OCI-M1 (cell line): ENCODE measurements around the gene CDC25B.
"Not testable (repeated sequence)": the region's sequence is repeated elsewhere in the genome, so short reads cannot be mapped to it uniquely, and the experiment has no call there.

ENCODE experiments used
- DNase-seq: peaks from one replicate; lab custom pipeline; 2025; lab: John Stamatoyannopoulos, UW

Gene CDC25B

DNA sequence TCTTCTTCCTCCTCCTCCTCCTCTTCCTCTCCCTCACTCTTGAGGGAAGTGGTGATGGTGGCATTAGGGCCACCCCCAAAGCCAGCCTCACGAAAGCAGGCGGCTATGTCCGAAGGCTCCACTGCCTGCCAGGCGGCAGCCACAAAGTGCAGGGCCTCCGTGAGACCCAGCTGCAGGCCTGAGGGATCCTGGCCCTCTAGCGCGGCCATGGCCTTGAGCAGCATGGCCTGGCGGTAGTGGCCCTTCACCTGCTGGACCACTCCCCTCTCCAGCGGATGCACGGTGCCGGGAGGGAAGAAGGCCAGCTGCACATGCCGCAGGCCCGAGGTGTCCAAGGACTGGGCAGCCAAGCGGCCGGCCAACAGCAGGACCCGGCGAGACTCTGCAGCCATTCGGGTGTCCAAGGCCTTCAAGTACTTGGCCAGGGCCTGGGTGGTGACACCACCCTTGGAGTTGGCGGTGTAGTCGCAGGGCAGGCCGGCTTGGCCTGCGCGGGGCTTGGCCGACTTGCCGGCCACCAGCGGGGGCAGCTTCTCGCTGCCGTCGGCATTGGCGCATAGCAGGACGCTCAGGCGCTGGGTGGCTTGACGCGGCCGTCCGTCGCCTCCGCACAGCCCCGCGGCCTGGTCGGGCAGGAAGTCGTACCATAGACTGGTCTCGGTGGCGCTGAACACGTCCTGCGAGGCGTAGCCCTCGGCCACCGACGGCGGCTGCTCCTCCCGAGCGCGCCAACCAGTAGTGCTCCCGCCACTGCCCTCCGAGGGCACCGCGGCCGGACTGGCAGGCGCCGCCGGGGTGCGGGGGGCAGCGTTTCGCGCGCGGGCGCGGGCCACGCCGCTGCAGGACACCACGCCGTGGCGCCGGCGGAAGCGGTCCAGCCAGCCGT lies 10.6 kb upstream of the CDC25B start:
- DNase-seq, result no peak

DNA sequence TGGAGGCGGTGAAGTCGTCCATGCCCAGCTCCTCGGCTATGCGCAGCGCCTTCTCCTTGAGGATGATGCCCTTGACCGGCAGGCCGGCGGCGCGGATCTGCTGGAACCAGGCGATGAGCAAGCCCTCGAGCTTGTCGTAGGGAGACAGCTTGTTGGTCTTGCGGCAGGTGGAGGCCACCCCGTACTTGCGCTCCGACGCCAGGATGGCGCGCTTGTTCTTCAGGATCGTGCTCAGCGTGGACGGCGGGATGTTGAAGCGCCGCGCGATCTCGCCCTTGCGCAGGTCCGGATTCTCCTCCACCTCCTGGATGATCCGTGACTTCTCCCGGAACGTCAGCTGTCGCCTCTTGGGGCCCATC lies 10.0 kb upstream of the CDC25B start:
- peak; percentile 42 for DNase-seq

DNA sequence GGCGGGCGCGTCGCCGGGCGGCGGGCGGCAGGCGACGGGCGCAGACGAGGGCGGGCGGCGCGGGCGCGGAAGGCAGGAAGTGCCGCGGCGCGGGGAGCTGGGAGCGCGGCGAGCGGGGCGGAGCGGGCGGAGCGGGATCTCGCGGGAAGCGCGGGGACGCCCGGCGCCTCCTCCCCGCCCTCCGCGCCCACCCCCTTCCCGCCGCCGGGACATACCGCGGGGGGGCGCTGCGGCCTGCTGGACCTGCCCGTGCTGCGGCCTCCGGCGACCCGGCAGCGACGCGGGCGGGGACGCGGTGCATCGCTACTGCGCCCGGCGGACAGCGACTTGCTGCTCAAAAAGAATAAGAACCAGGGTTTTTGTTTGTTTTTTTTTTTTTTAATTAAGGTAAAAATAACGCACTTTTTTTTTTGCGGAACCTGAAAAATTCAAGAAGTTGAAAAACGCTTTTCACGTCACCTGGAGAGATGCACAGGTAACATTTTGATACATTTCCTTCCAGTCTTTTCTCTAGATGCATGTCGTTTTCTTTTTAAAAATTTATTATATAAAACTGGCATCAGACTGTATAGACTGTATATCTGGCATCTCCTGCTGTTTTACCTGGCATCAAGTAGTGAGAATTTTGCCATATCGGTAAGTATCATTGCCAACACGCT lies 9.3 kb upstream of the CDC25B start, which contains the start of gene CENPB:
Gene CENPB, minus strand, starts transcription at position 76 of the 659 bp plus-strand sequence. CDS start 257 bp downstream, outside the sequence.
- DNase-seq, result peak; percentile 93

DNA sequence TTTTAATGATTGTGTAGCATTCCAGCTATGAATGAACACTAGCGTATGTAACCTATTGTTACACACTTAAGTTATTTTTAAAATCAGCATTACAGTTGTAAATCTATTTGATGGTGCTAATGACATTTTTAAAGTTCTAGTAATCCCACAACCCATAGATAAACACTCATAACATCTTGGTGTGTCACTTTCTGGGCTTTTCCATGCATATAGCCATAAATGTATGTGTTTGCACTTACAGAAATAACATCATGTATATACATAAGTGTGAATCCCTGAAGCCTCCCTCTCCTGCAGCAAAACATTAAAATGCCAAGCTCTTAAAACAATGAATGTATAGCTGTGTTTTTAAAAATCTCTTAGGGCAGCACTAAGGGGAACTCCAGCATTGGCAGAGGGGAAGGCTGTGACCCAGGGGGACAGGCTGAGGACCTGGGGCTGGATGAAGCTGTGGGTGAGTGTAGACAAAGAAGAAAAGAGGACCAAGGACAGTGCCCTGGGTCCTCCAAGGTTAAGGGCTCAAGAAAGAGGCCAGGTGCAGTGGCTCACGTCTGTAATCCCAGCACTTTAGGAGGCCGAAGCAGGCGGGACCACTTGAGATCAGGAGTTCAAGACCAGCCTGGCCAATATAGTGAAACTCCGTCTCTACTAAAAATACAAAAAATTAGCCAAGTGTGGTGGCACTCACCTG lies 8.6 kb upstream of the CDC25B start:
- no peak for DNase-seq

DNA sequence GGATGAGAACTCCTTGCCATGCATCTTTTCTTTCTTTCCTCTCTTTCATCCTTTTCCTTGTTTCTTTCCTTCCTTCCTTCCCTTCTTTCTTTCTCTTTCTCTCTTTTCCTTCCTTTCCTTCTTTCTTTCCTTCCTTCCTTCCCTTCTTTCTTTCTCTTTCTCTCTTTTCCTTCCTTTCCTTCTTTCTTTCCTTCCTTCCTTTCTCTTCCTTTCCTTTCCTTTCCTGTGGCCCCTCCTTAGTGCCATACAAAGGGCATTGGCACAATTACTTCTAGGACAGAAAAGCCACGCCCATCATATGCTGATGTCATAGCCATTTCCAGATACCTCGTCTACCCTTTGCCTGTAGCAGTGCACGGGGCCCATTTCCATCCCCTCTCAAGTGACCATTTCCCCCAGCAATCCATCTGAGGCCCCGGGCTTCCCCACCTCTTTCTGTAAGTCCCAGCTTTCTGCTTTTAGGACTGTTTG lies 7.4 kb upstream of the CDC25B start:
- peak; percentile 27 for DNase-seq

DNA sequence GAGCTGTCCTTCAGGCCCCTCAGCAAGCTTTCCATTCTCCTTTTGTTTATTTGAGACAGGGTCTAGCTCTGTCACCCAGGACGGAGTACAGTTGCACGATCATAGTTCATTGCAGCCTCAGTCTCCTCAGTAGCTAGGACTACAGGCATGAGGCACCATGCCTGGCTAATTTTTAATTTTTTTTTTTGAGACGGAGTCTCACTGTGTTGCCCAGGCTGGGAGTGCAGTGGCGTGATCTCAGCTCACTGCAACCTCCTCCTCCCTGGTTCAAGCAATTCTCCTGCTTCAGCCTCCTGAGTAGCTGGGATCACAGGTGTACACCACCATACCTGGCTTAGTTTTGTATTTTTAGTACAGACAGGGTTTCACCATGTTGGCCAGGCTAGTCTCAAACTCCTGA lies 6.9 kb upstream of the CDC25B start:
- DNase-seq, result not testable (repeated sequence)

DNA sequence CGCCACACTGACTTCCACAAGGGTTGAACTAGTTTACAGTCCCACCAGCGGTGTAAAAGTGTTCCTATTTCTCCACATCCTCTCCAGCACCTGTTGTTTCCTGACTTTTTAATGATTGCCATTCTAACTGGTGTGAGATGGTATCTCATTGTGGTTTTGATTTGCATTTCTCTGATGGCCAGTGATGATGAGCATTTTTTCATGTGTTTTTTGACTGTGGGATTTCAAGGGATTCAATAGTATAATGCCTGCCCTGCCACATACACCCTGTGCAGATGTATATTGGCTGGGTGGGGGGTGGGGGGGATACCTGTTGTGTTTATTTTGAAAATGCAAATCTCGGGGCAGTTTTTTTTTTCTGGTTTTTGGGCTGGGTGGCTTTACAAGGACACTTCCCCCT lies 1.9 kb upstream of the CDC25B start:
- not testable (repeated sequence) for DNase-seq

DNA sequence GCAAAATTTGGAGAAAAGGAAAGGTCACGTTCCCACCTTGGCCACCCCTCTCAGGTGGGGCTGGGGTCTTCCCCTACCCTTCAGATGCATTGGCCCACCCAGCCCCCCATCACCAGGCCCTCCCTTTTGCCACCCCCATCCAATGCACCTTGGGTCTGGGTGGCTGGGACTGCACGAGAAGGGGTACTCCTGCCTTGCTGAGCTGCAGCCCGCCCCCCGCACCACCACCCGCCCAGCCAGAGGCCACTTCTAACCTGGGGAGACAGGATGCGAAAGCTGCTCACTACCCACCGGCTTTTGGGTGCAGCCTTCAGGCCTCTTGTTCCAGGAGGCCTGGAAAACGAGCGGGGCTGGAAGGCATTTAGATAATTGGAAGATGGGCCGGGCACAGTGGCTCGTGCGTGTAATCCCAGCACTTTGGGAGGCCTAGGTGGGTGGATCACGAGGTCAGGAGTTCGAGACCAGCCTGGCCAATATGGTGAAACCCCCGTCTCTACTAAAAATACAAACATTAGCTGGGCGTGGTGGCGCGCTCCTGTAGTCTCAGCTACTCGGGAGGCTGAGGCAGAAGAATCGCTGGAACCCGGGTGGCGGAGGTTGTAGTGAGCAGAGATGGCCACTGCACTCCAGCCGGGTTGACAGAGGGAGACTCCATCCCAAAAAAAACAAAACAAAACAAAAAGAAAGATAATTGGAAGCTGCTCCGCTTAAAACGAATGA lies 1.2 kb upstream of the CDC25B start:
- no peak for DNase-seq

DNA sequence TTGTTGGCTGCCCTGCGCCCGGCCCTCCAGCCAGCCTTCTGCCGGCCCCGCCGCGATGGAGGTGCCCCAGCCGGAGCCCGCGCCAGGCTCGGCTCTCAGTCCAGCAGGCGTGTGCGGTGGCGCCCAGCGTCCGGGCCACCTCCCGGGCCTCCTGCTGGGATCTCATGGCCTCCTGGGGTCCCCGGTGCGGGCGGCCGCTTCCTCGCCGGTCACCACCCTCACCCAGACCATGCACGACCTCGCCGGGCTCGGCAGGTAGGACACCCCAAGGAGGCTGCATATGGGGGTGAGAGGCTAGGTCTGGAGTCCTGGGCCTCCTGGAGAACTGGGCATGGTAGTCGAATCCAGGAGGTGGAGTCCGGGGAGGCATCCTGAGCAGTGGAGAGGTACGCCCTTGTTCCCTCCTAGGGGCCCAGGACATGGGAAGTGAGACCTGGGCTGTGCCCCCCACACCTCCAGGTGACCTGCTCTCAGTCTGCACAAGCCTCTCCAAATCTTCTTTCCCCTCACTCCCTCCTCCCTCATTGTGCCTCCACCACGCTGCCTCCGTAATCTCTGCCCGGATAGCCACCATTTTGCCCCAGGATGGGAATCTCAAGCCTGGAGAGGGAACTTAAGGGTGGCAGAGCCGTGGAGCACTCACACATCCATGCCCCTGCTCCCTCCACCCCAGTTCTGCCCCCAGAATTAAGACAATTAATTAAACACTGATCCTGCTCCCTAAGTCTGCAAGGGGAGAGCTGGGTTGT lies 541 bp downstream of the CDC25B start:
- DNase-seq, result no peak

DNA sequence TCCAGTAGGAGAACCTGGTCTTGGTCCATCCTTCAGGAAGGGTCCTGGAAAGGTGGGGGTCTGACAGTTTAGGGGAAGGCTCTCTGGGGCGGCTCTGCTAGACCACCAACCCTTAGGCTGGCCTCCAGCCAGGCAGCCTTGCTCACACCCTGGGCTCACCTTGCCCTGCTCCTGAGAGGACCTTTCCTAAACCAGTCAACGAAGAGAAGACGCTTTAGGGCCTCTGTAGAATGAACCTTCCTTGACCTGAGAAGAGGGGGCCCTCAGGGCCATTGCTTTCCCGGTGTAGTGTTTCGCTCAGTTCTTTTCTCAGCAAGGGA lies 1.1 kb downstream of the CDC25B start:
- no peak for DNase-seq

DNA sequence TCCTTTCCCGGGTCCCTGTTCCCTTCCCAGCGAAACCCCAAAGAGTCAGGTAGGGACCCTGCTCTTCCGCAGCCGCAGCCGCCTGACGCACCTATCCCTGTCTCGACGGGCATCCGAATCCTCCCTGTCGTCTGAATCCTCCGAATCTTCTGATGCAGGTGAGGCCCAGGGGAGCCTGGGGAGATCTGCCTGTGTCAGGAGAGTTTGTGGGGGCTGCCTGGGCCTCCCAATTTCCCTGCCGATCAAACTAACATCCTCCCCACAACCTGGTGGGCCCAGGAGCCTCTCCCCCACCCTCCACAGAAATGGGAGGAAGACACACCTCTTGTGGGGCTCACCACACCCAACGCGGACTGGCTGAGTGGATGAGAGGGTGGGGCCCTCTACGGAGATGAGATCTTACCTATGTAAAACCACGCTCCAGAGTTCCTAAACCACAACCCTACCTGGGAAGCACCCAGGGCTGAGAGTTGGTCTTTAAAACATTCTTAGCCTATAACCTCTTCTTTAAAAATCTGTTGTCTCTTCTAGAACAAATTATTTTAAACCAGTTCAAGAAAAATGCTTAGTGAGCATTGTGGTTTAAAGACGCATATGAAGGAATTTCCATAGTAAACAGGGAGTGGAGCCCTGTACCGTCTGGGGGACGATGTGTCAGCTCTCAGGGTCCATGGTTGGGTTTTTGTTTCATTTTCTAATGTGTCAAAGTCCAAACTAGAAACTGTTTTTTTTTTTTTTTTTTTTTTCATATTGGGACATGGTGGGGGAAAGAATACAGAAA lies 1.7 kb downstream of the CDC25B start:
- peak; percentile 42 for DNase-seq

DNA sequence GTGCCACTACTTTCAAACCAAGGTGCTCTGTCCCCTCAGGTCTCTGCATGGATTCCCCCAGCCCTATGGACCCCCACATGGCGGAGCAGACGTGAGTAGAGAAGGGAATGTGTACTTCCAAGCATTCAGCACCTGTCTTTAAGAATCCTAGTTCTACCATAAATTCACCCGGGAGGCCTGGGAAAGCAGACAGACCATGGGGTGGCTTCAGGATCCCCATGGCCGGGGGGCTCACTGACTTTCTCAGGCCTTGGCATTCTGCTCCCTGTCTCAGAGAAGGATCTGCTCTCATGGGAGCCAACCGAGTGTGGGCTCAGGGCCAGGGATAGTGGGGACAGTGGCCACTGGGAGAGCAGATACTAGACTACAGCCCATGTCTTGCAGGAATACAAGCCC lies 2.3 kb downstream of the CDC25B start:
- DNase-seq, result no peak

DNA sequence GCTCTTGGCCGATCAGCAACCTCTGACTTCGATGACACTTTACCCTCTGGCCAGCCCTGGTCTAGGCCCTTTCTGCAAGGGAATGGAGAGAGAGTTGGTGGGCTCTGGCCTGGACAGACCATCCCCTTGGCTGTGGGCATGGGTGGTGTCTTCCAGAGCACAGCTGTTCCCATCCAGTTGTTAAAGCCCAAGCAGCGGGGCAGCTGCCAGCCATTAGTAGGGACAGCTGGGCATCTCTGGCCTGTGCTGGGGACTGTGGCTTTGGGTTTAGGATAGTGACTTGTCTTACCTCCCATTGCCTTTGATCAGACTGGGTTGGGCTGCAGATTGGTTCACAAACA lies 2.8 kb downstream of the CDC25B start:
- DNase-seq, result no peak

DNA sequence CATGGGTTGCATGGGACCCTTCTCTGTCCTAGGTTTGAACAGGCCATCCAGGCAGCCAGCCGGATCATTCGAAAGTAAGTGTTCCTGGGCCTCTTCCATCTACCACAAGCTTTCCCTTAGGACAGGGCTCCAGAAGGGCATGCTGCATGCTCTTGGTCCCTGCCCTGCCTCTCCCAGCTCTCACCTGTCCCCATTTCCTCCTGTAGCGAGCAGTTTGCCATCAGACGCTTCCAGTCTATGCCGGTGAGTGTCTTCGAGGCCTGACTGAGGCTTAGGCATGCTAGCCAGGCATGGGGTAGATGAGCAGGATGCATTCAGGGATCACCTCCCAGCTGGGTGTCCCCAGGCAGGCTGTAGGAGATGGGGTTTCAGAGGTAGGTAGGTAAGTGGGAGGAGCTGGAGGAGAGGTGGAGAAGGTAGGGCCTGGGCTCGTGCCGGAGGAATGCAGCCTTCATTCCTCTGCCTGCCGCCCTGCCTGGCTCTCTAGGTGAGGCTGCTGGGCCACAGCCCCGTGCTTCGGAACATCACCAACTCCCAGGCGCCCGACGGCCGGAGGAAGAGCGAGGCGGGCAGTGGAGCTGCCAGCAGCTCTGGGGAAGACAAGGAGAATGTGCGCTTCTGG lies 4.3 kb downstream of the CDC25B start:
- no peak for DNase-seq

DNA sequence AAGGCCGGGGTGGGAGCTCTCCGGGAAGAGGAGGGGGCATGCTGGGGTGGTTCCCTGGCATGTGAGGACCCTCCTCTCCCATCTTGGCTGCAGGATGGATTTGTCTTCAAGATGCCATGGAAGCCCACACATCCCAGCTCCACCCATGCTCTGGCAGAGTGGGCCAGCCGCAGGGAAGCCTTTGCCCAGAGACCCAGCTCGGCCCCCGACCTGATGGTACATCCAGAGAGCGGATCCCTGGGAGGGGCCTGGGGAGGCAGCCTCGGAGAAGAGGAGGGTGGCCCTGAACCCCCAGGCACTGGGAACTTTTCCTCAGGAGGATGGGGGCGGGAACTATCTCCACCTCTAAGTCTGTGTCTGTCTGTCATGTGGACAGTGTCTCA lies 4.8 kb downstream of the CDC25B start:
- no peak for DNase-seq

DNA sequence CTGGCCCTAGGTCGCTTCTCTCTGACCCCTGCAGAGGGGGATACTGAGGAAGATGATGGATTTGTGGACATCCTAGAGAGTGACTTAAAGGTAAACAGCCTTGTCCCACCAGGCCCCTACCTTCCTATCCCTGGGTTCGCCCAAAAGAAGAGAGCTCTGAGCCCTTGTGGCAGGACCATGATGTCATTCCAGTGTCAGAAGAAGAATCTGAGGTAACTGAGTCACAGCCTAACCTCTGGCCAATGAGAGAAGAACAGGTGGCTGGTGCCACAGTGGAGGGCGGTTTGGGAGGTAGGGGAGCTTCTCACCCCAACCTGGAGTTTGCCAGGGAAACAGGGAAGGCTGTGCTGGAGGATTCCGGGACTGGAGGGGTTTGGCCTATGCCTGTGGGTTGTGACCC lies 5.2 kb downstream of the CDC25B start:
- no peak for DNase-seq

DNA sequence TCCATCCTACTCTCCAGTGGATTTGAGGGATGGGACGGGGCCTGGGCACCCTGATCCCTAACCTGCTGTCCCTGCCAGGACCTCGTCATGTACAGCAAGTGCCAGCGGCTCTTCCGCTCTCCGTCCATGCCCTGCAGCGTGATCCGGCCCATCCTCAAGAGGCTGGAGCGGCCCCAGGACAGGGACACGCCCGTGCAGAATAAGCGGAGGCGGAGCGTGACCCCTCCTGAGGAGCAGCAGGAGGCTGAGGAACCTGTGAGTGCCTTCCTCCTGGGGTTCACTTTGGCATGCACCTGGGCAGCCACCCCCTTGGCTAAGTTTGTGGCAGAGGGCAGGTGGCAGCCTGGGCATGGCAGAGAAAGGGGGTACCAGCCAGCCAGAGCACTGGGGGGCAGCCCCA lies 5.7 kb downstream of the CDC25B start:
- no peak for DNase-seq

DNA sequence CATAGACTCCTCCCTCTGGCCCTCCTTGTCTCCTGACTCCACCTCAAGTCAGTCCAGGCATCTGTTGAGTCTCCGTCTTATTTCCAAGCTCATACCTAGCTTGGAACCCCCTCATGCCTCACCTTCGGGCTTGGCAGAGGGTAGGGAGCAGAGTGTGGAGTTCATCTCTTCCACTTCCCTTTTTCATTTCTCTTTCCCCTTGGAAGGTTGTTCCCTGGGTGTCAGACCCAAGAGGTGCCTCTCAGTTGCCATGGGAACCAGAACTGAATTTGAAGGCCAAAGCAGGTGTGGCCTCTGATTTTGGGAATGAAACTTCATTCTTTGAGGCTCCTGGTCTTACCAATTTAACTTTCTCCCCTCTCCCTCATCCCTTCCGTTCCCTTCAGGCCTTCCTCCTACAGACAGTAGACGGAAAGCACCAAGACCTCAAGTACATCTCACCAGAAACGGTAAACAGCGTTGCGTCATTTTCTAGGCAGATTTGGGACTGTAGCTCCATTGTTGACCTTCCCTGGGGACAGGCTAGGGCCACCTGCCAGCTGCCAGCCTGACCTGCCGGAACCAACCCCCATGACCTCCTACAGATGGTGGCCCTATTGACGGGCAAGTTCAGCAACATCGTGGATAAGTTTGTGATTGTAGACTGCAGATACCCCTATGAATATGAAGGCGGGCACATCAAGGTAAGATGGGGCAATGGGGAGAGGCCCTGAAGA lies 6.6 kb downstream of the CDC25B start:
- DNase-seq, result no peak

DNA sequence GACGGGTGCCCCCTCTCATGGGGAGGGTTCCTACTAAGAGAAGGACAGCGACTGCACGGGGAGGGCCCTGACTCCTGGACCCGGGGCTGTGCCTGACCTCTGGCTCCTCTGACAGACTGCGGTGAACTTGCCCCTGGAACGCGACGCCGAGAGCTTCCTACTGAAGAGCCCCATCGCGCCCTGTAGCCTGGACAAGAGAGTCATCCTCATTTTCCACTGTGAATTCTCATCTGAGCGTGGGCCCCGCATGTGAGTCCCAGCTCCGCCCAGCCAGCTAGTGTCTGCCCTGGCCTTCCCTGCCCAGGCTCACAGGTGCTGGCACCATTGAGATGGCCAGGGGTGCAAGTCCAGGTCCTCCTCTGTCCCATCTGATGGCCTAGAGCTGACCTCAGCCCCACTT lies 7.2 kb downstream of the CDC25B start:
- no peak for DNase-seq

DNA sequence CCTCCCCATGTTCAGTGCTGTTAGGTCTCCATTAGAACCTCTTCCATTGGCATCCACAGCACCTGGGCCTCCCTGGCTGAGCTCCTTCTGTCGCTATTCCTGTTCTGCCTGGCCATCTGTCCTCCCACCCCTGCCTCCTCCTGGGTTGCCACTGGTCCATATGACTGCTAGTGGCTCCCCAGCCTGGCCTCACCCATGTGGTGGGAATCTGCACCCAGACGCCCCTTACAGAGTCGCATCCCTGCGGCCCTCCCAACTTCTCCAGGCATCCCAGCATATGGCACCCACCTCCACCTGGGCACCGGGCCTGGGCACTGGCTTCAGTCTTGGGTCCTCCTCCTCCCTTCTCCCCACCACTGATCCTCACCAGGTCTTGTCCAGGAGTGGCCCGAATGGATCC lies 7.7 kb downstream of the CDC25B start:
- DNase-seq, result no peak
